ENCODE data around the gene ARFGAP1.
"Not testable (repeated sequence)": the region's sequence is repeated elsewhere in the genome, so short reads cannot be mapped to it uniquely, and the experiment has no call there.

The ARFGAP1 gene

DNA sequence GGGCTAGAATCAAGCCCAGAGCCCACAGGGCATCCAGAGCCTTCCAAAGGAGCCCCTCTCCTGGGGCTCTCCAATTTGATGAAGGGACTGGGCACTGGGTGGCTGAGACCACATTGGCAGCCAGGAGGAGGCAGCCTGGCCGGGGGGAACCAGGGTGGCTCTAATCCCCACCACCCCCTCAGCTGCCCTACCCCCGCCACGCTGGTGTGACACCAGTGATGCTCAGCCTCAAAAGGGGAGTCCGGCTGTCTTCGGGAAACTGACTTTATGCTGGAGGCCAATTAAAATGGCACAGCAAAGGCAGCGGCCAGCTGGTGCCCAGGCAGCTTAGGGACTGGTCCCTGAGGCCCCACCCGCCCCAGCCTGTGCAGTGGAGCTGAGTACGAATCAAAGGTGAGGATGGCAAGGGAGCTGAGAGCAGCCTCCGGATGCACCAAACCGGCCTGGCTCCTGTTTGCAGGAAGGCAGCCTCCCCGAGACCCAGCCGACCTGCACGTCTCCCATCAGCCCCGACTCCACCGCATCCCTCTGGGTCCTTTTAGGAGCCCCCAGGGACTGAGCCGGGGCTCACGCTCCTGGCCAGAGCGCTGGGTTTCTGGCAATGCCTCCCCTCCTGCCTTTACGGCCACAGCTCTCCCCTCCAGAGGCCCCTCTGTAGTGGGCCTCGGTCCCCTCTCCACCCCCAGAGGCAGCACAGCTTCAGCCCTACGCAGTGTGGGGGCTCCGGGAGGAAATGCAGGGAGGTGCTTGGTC is 60.1 kb downstream of the ARFGAP1 start:
- Histone ChIP-seq H3K36me3 (no peaks in the 10 kb centered on the region), H3K4me1 (peaks cover 10% of the 10 kb centered on the region; the same call in 1 of the 2 replicates), H3K27ac (no peak overlapping the region), H3K4me3 (no peak overlapping the region), H4K20me1 (no peaks in the 10 kb centered on the region), H3K9ac (no peak overlapping the region), H3K9me3 (peaks cover 14% of the 10 kb centered on the region), H3K27me3 (no peaks in the 10 kb centered on the region), H3K4me2 (no peak overlapping the region)
- no peak for TF ChIP-seq Cebpa-rat (IDR thresholded peaks at IDR 0.05)

DNA sequence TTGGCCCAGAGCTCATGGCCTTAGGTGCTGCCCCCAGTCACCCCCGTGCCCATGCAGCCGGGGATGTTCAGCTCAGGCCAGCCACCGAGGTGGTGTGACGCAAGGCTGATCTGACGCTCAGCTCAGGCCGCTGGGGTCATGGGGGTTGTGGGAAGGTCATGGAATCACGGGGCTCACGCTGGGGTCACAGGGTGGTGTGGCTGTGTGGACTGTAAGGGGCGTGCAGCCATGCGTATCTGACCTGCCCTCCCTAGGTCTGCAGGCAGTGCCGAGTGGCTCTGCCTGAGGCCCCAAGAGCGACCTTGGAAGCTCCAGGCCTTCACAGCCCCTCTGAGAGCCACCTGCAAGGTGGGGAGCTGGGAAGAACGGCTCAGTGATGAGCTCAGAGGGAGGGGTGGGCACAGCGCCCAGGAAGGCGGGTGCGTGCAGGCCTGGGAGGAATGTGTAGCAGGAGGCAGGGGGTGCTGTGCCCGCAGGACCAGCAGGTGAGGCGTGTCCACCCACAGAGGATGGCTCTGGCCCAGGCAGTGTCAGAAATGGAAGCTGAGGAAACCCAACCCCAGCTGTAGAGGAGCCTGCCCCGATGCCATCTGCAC is 60.7 kb downstream of the ARFGAP1 start:
- H3K27me3 ChIP-seq, result no peaks in the 10 kb centered on the region
- H3K9ac ChIP-seq, result no peak overlapping the region
- no peak overlapping the region for H3K4me2 ChIP-seq
- H3K36me3 ChIP-seq, result no peaks in the 10 kb centered on the region
- no peak for TF ChIP-seq Cebpa-rat (IDR thresholded peaks at IDR 0.05)
- H3K4me1 ChIP-seq, result peaks cover 14% of the 10 kb centered on the region; the same call in 1 of the 2 replicates
- no peak overlapping the region for H3K27ac ChIP-seq
- H4K20me1 ChIP-seq, result no peaks in the 10 kb centered on the region
- H3K9me3 ChIP-seq, result peaks cover 14% of the 10 kb centered on the region
- H3K4me3 ChIP-seq, result no peak overlapping the region

GRCh38 chr20:63334356-63334755 is 61.7 kb downstream of the ARFGAP1 start:
- no peak for TF ChIP-seq Cebpa-rat (IDR thresholded peaks at IDR 0.05)
- Histone ChIP-seq H3K4me1 (peaks cover 14% of the 10 kb centered on the region; the same call in 1 of the 2 replicates), H3K27ac (no peak overlapping the region), H3K9me3 (peaks cover 14% of the 10 kb centered on the region), H4K20me1 (no peaks in the 10 kb centered on the region), H3K4me2 (no peak overlapping the region), H3K4me3 (no peak overlapping the region), H3K9ac (no peak overlapping the region), H3K36me3 (no peaks in the 10 kb centered on the region), H3K27me3 (no peaks in the 10 kb centered on the region)

GRCh38 chr20:63335060-63335459 is 62.4 kb downstream of the ARFGAP1 start:
- not testable (repeated sequence) for H3K4me3 ChIP-seq, H4K20me1 ChIP-seq, H3K4me2 ChIP-seq, H3K27ac ChIP-seq, H3K27me3 ChIP-seq, H3K36me3 ChIP-seq, H3K9ac ChIP-seq
- Histone ChIP-seq H3K4me1 (peaks cover 14% of the 10 kb centered on the region; the same call in 1 of the 2 replicates), H3K9me3 (peaks cover 14% of the 10 kb centered on the region)

- Histone ChIP-seq H4K20me1 (no peaks in the 10 kb centered on the region), H3K9ac (no peak overlapping the region), H3K36me3 (no peaks in the 10 kb centered on the region), H3K4me2 (no peak overlapping the region), H3K4me1 (peaks cover 14% of the 10 kb centered on the region; the same call in 1 of the 2 replicates), H3K27ac (no peak overlapping the region), H3K9me3 (peaks cover 14% of the 10 kb centered on the region), H3K27me3 (no peaks in the 10 kb centered on the region), H3K4me3 (no peak overlapping the region)
- no peak for TF ChIP-seq Cebpa-rat (IDR thresholded peaks at IDR 0.05)
Observed at GRCh38 chr20:63335711-63336110, 63.1 kb downstream of the ARFGAP1 start.

- Histone ChIP-seq H3K27ac (no peak overlapping the region), H3K27me3 (no peaks in the 10 kb centered on the region), H3K9me3 (peaks cover 10% of the 10 kb centered on the region), H3K36me3 (no peaks in the 10 kb centered on the region), H3K4me2 (no peak overlapping the region), H3K4me3 (no peak overlapping the region), H3K4me1 (peaks cover 14% of the 10 kb centered on the region; the same call in 1 of the 2 replicates), H3K9ac (no peak overlapping the region), H4K20me1 (no peaks in the 10 kb centered on the region)
- TF ChIP-seq Cebpa-rat (IDR thresholded peaks at IDR 0.05), result no peak
Observed at GRCh38 chr20:63336232-63336752, 63.7 kb downstream of the ARFGAP1 start.

DNA sequence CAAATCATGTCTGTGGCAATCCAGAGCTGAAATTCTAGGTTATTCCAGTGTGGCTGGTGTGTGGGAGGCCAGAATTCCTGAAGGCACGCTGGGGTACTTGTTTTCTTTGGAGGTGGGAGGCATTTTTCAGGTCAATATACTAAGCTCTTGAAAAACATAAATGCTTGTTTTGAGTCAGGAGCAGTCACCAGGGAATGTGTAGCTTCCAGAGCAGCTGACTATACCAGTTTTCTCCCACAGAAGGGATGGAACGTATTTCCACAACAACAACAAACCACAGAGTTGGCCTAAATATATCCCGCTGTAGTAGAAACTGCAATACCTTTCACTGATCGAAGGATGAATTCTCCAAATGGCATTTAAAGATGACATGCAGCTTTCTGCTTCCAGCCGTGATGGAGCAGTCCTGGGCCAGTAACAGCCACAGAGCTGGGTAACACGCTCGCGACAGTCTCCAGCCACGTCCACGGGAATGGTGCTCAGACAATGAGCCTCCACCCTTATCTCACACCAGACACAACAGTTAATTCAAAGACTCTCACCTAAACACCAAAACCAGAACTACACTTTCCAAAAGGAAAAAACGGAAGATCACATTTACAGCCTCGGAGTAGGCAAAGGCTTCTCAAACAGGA is 65.3 kb downstream of the ARFGAP1 start:
- H4K20me1 ChIP-seq, result no peaks in the 10 kb centered on the region
- TF ChIP-seq Cebpa-rat (IDR thresholded peaks at IDR 0.05), result no peak
- no peaks in the 10 kb centered on the region for H3K36me3 ChIP-seq
- no peak overlapping the region for H3K4me3 ChIP-seq
- no peaks in the 10 kb centered on the region for H3K9me3 ChIP-seq
- H3K27ac ChIP-seq, result no peak overlapping the region
- no peak overlapping the region for H3K4me2 ChIP-seq
- H3K9ac ChIP-seq, result no peak overlapping the region
- peaks cover 14% of the 10 kb centered on the region; the same call in 1 of the 2 replicates for H3K4me1 ChIP-seq
- no peaks in the 10 kb centered on the region for H3K27me3 ChIP-seq
